ENCODE results near the gene NHSL2. TPM values are rescaled to one million over a fixed set of nuclear protein-coding genes. Genes with fewer than 3 reads are reported as not detected.

Gene NHSL2
- polyA plus RNA-seq, 3 donors = 16.6 to 39.8 (median 22.8) TPM

- H3K79me2 ChIP-seq (ENCODE audit: insufficient read depth, low read length) = no peaks in the 10 kb centered on the region
- no peak overlapping the region for H3K27ac ChIP-seq (ENCODE audit: low read depth in 1 of 2, low read length in 2 of 2)
- peaks cover 0 to 6% of the 10 kb centered on the region in 2 donors for H3K27me3 ChIP-seq (ENCODE audit: control insufficient read depth in 2 of 2, insufficient read depth in 2 of 2, low read length in 2 of 2)
- H2AFZ ChIP-seq (ENCODE audit: insufficient read depth, low read depth, low read length, poor library complexity, severe bottlenecking) = no peak overlapping the region
- peaks cover 0 to 10% (median 6%) of the 10 kb centered on the region in 3 donors for H3K27me3 Mint-ChIP-seq (ENCODE audit: low read depth in 3 of 3)
- DNase-seq = no peak
- intact Hi-C loops (cut with micrococcal nuclease) = no loop called here
- no peaks in the 10 kb centered on the region for H3K4me1 ChIP-seq (ENCODE audit: control insufficient read depth in 1 of 2, insufficient read depth in 2 of 2, low read length in 2 of 2)
- no peaks in the 10 kb centered on the region for H3K9me3 ChIP-seq (replicated peaks in 1 of 2; ENCODE audit: control insufficient read depth in 1 of 2, insufficient read depth in 1 of 2, low read length in 2 of 2)
- H3K4me1 Mint-ChIP-seq = peaks cover 2% of the 10 kb centered on the region
- H3K4me3 ChIP-seq (replicated peaks in 1 of 3; ENCODE audit: low read depth in 2 of 3, low read length in 3 of 3) = no peak overlapping the region
- no peaks in the 10 kb centered on the region for H4K20me1 ChIP-seq (ENCODE audit: insufficient read depth, low read length)
- 100% methylated on average over 1 of the region's 3 CpGs for WGBS (ENCODE audit: insufficient coverage)
- no peak overlapping the region for H3K9ac ChIP-seq (ENCODE audit: insufficient read depth, low read length, poor library complexity, severe bottlenecking)
- TF ChIP-seq CTCF (IDR thresholded peaks at IDR 0.05) = no peak
- no peak overlapping the region for H3K27ac Mint-ChIP-seq
- H3K4me2 ChIP-seq (replicated peaks; ENCODE audit: extremely low read depth, low read length, poor library complexity, severe bottlenecking) = no peak overlapping the region
- H3K9me3 Mint-ChIP-seq = peaks cover 0 to 5% (median 0%) of the 10 kb centered on the region in 7 donors
- H3K4me3 Mint-ChIP-seq = no peak overlapping the region
- no peaks in the 10 kb centered on the region for H3K36me3 Mint-ChIP-seq
- H3K36me3 ChIP-seq (replicated peaks in 1 of 2; ENCODE audit: control insufficient read depth in 1 of 2, insufficient read depth in 2 of 2, low read length in 2 of 2) = no peaks in the 10 kb centered on the region
Observed at GRCh38 chrX:71978164-71978563, 67.5 kb downstream of the NHSL2 start.

GRCh38 chrX:71989768-71990426 lies 79.3 kb downstream of the NHSL2 start:
- H3K9me3 Mint-ChIP-seq = peaks cover 0 to 10% (median 2%) of the 10 kb centered on the region in 7 donors
- H3K4me3 Mint-ChIP-seq = no peak overlapping the region
- H2AFZ ChIP-seq (ENCODE audit: insufficient read depth, low read depth, low read length, poor library complexity, severe bottlenecking) = no peak overlapping the region
- H3K9ac ChIP-seq (ENCODE audit: insufficient read depth, low read length, poor library complexity, severe bottlenecking) = no peak overlapping the region
- no peak for DNase-seq
- H3K79me2 ChIP-seq (ENCODE audit: insufficient read depth, low read length) = no peaks in the 10 kb centered on the region
- H3K4me3 ChIP-seq (replicated peaks in 1 of 3; ENCODE audit: low read depth in 2 of 3, low read length in 3 of 3) = no peak overlapping the region
- no peaks in the 10 kb centered on the region for H3K36me3 Mint-ChIP-seq
- peaks cover 1 to 18% (median 1%) of the 10 kb centered on the region in 3 donors for H3K27me3 Mint-ChIP-seq (ENCODE audit: low read depth in 3 of 3)
- TF ChIP-seq CTCF (IDR thresholded peaks at IDR 0.05) = no peak
- no peaks in the 10 kb centered on the region for H3K4me1 ChIP-seq (ENCODE audit: control insufficient read depth in 1 of 2, insufficient read depth in 2 of 2, low read length in 2 of 2)
- H3K36me3 ChIP-seq (replicated peaks in 1 of 2; ENCODE audit: control insufficient read depth in 1 of 2, insufficient read depth in 2 of 2, low read length in 2 of 2) = no peaks in the 10 kb centered on the region
- WGBS (ENCODE audit: insufficient coverage) = 81% methylated on average over 5 of the region's 9 CpGs
- no peak overlapping the region for H3K4me2 ChIP-seq (replicated peaks; ENCODE audit: extremely low read depth, low read length, poor library complexity, severe bottlenecking)
- H3K9me3 ChIP-seq (replicated peaks in 1 of 2; ENCODE audit: control insufficient read depth in 1 of 2, insufficient read depth in 1 of 2, low read length in 2 of 2) = no peaks in the 10 kb centered on the region
- H4K20me1 ChIP-seq (ENCODE audit: insufficient read depth, low read length) = no peaks in the 10 kb centered on the region
- H3K27ac ChIP-seq (ENCODE audit: low read depth in 1 of 2, low read length in 2 of 2) = no peak overlapping the region
- intact Hi-C loops (cut with micrococcal nuclease) = no loop called here
- H3K27me3 ChIP-seq (ENCODE audit: control insufficient read depth in 2 of 2, insufficient read depth in 2 of 2, low read length in 2 of 2) = no peaks in the 10 kb centered on the region
- no peak overlapping the region for H3K27ac Mint-ChIP-seq
- peaks cover 3% of the 10 kb centered on the region for H3K4me1 Mint-ChIP-seq
